DND-41 (cell line): Measurements from ENCODE around the gene GLCE.

ENCODE experiments used
- ATAC-seq: fragments of 200-7000 bp; cut with Tn5 transposase; 3 replicates; pipeline ENCODE4 v1.9.1; 2021; ENCODE audit warnings: low read depth; ENCODE audit not compliant: insufficient read depth
- DNase-seq: peaks from one replicate; pipeline ENCODE4 v3.0.0-alpha.2; 2020
- H2AFZ ChIP-seq: 2 replicates; pipeline ENCODE4 v1.6.0; 2012; ENCODE audit warnings: low read depth, low read length
- H3K27ac ChIP-seq: 2 replicates; pipeline ENCODE4 v1.5.1; 2012; ENCODE audit warnings: low read length, inconsistent platforms
- H3K27me3 ChIP-seq: fragments of 200-600 bp; sonication (generic); 2 replicates; pipeline ENCODE4 v1.6.0; 2012; ENCODE audit warnings: low read length, mild to moderate bottlenecking, inconsistent platforms; ENCODE audit not compliant: insufficient read depth, poor library complexity
- H3K36me3 ChIP-seq: 2 replicates; pipeline ENCODE4 v1.5.1; 2012; ENCODE audit warnings: low read length, inconsistent platforms; ENCODE audit not compliant: insufficient read depth
- H3K4me1 ChIP-seq: 2 replicates; pipeline ENCODE4 v1.5.1; 2012; ENCODE audit warnings: mild to moderate bottlenecking, low read length; ENCODE audit not compliant: insufficient read depth
- H3K4me2 ChIP-seq: 2 replicates; pipeline ENCODE4 v1.6.0; 2012; ENCODE audit warnings: mild to moderate bottlenecking, moderate library complexity, low read length, inconsistent platforms; ENCODE audit not compliant: insufficient read depth
- H3K4me3 ChIP-seq, 2 experiments: fragments of 200-600 bp in 1 of 2; shearing (Covaris generic) in 1 of 2; 2 replicates each; pipeline ENCODE4 v1.5.1; 2012 to 2016; ENCODE audit warnings: inconsistent platforms in 2 of 2, low read length in 2 of 2, mild to moderate bottlenecking in 2 of 2, low read depth in 1 of 2, moderate library complexity in 1 of 2
- H3K79me2 ChIP-seq: 2 replicates; pipeline ENCODE4 v1.6.0; 2012; ENCODE audit warnings: low read length, inconsistent platforms; ENCODE audit not compliant: insufficient read depth
- H3K9ac ChIP-seq: 2 replicates; pipeline ENCODE4 v1.6.0; 2012; ENCODE audit warnings: low read depth, mild to moderate bottlenecking, inconsistent platforms, low read length, moderate library complexity
- H3K9me3 ChIP-seq: 2 replicates; pipeline ENCODE4 v1.5.1; 2012; ENCODE audit warnings: low read length, moderate library complexity, mild to moderate bottlenecking, inconsistent platforms; ENCODE audit not compliant: insufficient read depth, severe bottlenecking
- H4K20me1 ChIP-seq: 2 replicates; pipeline ENCODE4 v1.6.0; 2012; ENCODE audit warnings: low read length; ENCODE audit not compliant: insufficient read depth
- CTCF ChIP-seq: IDR thresholded peaks from 2 replicates; pipeline ENCODE4 v1.5.1; 2012; ENCODE audit warnings: borderline replicate concordance, low read length, moderate library complexity, mild to moderate bottlenecking; ENCODE audit not compliant: poor library complexity, severe bottlenecking; ENCODE audit errors: extremely low read depth
- EZH2 ChIP-seq: IDR thresholded peaks from 3 replicates; pipeline ENCODE4 v1.6.1; 2012; ENCODE audit warnings: borderline replicate concordance, low read depth, mild to moderate bottlenecking, moderate library complexity, low read length, inconsistent platforms; ENCODE audit not compliant: severe bottlenecking

Gene GLCE

GRCh38 chr15:69161878-69162213, 1.4 kb downstream of the GLCE start:
- peaks cover 15% of the 10 kb centered on the region for H3K4me1 ChIP-seq
- H4K20me1 ChIP-seq: peaks cover 8% of the 10 kb centered on the region; the same call in 1 of the 2 replicates
- TF ChIP-seq CTCF: no peak
- DNase-seq (no peak), ATAC-seq (no peak)
- peaks cover 11% of the 10 kb centered on the region for H3K27me3 ChIP-seq
- H3K27ac ChIP-seq: no peak overlapping the region; the same call in 1 of the 2 replicates
- peak overlapping the region; percentile 69 to 91; a peak in 3 of 4 replicates for H3K4me3 ChIP-seq
- no peaks in the 10 kb centered on the region for H3K36me3 ChIP-seq
- H3K4me2 ChIP-seq: peak overlapping the region; percentile 97
- peak overlapping the region; percentile 86; the same call in 1 of the 2 replicates for H3K9ac ChIP-seq
- H3K79me2 ChIP-seq: peaks cover 3% of the 10 kb centered on the region; the same call in 1 of the 2 replicates
- peak overlapping the region; percentile 98; the same call in 1 of the 2 replicates for H2AFZ ChIP-seq
- no peaks in the 10 kb centered on the region for H3K9me3 ChIP-seq

- ATAC-seq (no peak), DNase-seq (no peak)
- Histone ChIP-seq H3K9me3 (no peaks in the 10 kb centered on the region), H3K4me2 (no peak overlapping the region), H4K20me1 (peaks cover 8% of the 10 kb centered on the region; the same call in 1 of the 2 replicates), H3K27me3 (peaks cover 11% of the 10 kb centered on the region), H3K79me2 (peaks cover 3% of the 10 kb centered on the region; the same call in 1 of the 2 replicates), H3K27ac (no peak overlapping the region), H3K36me3 (no peaks in the 10 kb centered on the region), H2AFZ (no peak overlapping the region), H3K4me3 (no peak overlapping the region), H3K9ac (no peak overlapping the region), H3K4me1 (peaks cover 15% of the 10 kb centered on the region)
- no peak for TF ChIP-seq CTCF
Measured at GRCh38 chr15:69163141-69163669, 2.8 kb downstream of the GLCE start.

GRCh38 chr15:69164807-69165636, 4.6 kb downstream of the GLCE start:
- Histone ChIP-seq H3K9me3 (no peaks in the 10 kb centered on the region), H4K20me1 (peaks cover 8% of the 10 kb centered on the region; the same call in 1 of the 2 replicates), H3K9ac (no peak overlapping the region), H3K4me2 (no peak overlapping the region), H2AFZ (no peak overlapping the region), H3K4me1 (peaks cover 11% of the 10 kb centered on the region), H3K27me3 (peaks cover 11% of the 10 kb centered on the region), H3K4me3 (no peak overlapping the region), H3K27ac (no peak overlapping the region), H3K36me3 (no peaks in the 10 kb centered on the region), H3K79me2 (peaks cover 3% of the 10 kb centered on the region; the same call in 1 of the 2 replicates)
- ATAC-seq (no peak), DNase-seq (no peak)
- no peak for TF ChIP-seq CTCF
- no peak for TF ChIP-seq EZH2
